BE2C (cell line): ENCODE results near the gene DCDC2.

Experiments
- DNase-seq: peaks from one replicate; pipeline ENCODE4 v3.0.0-alpha.2; 2020
- H3K27me3 ChIP-seq: fragments of 250-450 bp; sonication (Bioruptor Pico); 2 replicates; pipeline ENCODE4 v1.5.1; 2020; ENCODE audit warnings: mild to moderate bottlenecking
- H3K36me3 ChIP-seq: fragments of 250-450 bp; sonication (Bioruptor Pico); 2 replicates; pipeline ENCODE4 v1.5.1; 2020; ENCODE audit warnings: mild to moderate bottlenecking
- H3K4me1 ChIP-seq: fragments of 250-450 bp; sonication (Bioruptor Pico); 2 replicates; pipeline ENCODE4 v1.5.1; 2020
- H3K4me3 ChIP-seq: 2 replicates; pipeline ENCODE4 v1.5.1; 2011; ENCODE audit warnings: low read depth, low read length
- H3K9me3 ChIP-seq: fragments of 250-450 bp; sonication (Bioruptor Pico); 2 replicates; pipeline ENCODE4 v1.5.1; 2020
- CTCF ChIP-seq: IDR thresholded peaks from 2 replicates; pipeline ENCODE4 v1.5.1; 2012; ENCODE audit warnings: mild to moderate bottlenecking, low read depth, low read length

Gene DCDC2

GRCh38 chr6:24233813-24234442, 123.9 kb downstream of the DCDC2 start:
- Histone ChIP-seq H3K27me3 (no peaks in the 10 kb centered on the region), H3K4me1 (no peaks in the 10 kb centered on the region), H3K4me3 (no peak overlapping the region), H3K9me3 (no peaks in the 10 kb centered on the region), H3K36me3 (no peaks in the 10 kb centered on the region)
- DNase-seq: no peak
- no peak for TF ChIP-seq CTCF

- no peak for TF ChIP-seq CTCF
- Histone ChIP-seq H3K27me3 (no peaks in the 10 kb centered on the region), H3K36me3 (no peaks in the 10 kb centered on the region), H3K4me1 (no peaks in the 10 kb centered on the region), H3K4me3 (no peak overlapping the region), H3K9me3 (no peaks in the 10 kb centered on the region)
- DNase-seq: no peak
These were observed 126.4 kb downstream of the DCDC2 start for GRCh38 chr6:24231438-24231977.

GRCh38 chr6:24229696-24230405, 128.0 kb downstream of the DCDC2 start:
- no peak for TF ChIP-seq CTCF
- no peak for DNase-seq
- H3K9me3 ChIP-seq: no peaks in the 10 kb centered on the region
- no peaks in the 10 kb centered on the region for H3K36me3 ChIP-seq
- no peaks in the 10 kb centered on the region for H3K4me1 ChIP-seq
- no peak overlapping the region for H3K4me3 ChIP-seq
- H3K27me3 ChIP-seq: no peaks in the 10 kb centered on the region

- Histone ChIP-seq H3K9me3 (no peaks in the 10 kb centered on the region), H3K27me3 (no peaks in the 10 kb centered on the region), H3K4me3 (no peak overlapping the region), H3K36me3 (no peaks in the 10 kb centered on the region), H3K4me1 (no peaks in the 10 kb centered on the region)
- DNase-seq: no peak
- TF ChIP-seq CTCF: no peak
These were observed 129.1 kb downstream of the DCDC2 start for GRCh38 chr6:24228681-24229255.

- Histone ChIP-seq H3K9me3 (no peaks in the 10 kb centered on the region), H3K27me3 (no peaks in the 10 kb centered on the region), H3K36me3 (no peaks in the 10 kb centered on the region), H3K4me3 (no peak overlapping the region), H3K4me1 (no peaks in the 10 kb centered on the region)
- no peak for DNase-seq
- TF ChIP-seq CTCF: no peak
These were observed 129.7 kb downstream of the DCDC2 start for GRCh38 chr6:24228123-24228522.

- Histone ChIP-seq H3K36me3 (no peaks in the 10 kb centered on the region), H3K4me1 (no peaks in the 10 kb centered on the region), H3K4me3 (no peak overlapping the region), H3K9me3 (no peaks in the 10 kb centered on the region), H3K27me3 (no peaks in the 10 kb centered on the region)
- no peak for TF ChIP-seq CTCF
- no peak for DNase-seq
These were observed 130.3 kb downstream of the DCDC2 start for GRCh38 chr6:24227556-24227955.
